Measurements from ENCODE around the gene KDR.

Gene KDR

DNA sequence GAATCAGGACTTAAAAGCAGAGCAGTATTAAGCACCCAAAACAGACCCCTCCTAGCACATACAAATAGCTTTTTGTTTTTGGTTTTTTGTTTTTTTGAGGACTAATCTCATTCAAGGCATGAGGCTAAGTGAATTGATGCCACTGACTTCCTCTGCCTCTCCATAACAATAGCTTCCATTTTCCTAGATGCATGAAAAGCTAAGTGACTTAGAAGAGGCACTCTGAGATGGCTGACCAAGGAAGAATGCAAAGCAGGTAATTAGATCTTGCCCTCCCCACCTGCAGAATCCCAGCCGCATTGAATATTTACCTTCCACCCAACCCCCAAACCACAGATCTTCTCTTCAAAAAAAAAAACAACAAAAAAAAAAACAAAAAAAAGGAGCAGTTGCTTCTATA lies 7.4 kb upstream of the KDR start:
- no peak overlapping the region for H3K4me2 ChIP-seq (ENCODE audit: low read length, poor library complexity, severe bottlenecking)
- no peak overlapping the region for H3K4ac ChIP-seq (ENCODE audit: low read depth in 1 of 2, low read length in 2 of 2)
- H3K4me3 ChIP-seq (ENCODE audit: insufficient read depth in 1 of 2, low read depth in 1 of 2, low read length in 2 of 2), result no peak overlapping the region
- WGBS, result 62% methylated on average over 1 of the region's 1 CpG
- H2BK15ac ChIP-seq (ENCODE audit: low read depth, poor library complexity, severe bottlenecking), result no peak overlapping the region
- no peaks in the 10 kb centered on the region for H3K36me3 ChIP-seq (ENCODE audit: control insufficient read depth in 1 of 2, insufficient read depth in 2 of 2, low read depth in 1 of 2, low read length in 2 of 2)
- DNase-seq, result no peak
- no peak overlapping the region for H4K8ac ChIP-seq (ENCODE audit: low read length)
- no peak overlapping the region for H2BK120ac ChIP-seq (ENCODE audit: low read depth, low read length)
- H3K27me3 ChIP-seq (ENCODE audit: control insufficient read depth in 1 of 2, insufficient read depth in 1 of 2, low read length in 2 of 2), result peaks cover 0 to 19% of the 10 kb centered on the region in 2 experiments
- no peak overlapping the region for H3K27ac ChIP-seq (ENCODE audit: low read length, poor library complexity, severe bottlenecking)
- no peak overlapping the region for H3K9ac ChIP-seq (ENCODE audit: low read length)
- H3K9me3 ChIP-seq (ENCODE audit: control insufficient read depth, low read length), result no peaks in the 10 kb centered on the region
- H2BK5ac ChIP-seq (ENCODE audit: low read depth, low read length, poor library complexity, severe bottlenecking), result no peak overlapping the region
- H3K23ac ChIP-seq (ENCODE audit: low read length in 2 of 2), result no peak overlapping the region
- no peak overlapping the region for H3K14ac ChIP-seq (ENCODE audit: low read length in 2 of 2)
- H2AFZ ChIP-seq (ENCODE audit: low read depth, low read length), result no peak overlapping the region
- H3K18ac ChIP-seq (ENCODE audit: low read depth in 1 of 2, low read length in 2 of 2), result no peak overlapping the region
- no peak overlapping the region for H2BK12ac ChIP-seq (ENCODE audit: low read length in 2 of 2)
- no peak overlapping the region for H4K91ac ChIP-seq (ENCODE audit: low read length)
- no peaks in the 10 kb centered on the region for H3K79me1 ChIP-seq (replicated peaks; ENCODE audit: low read length, poor library complexity, severe bottlenecking)
- no peak overlapping the region for H2AK5ac ChIP-seq (ENCODE audit: low read length, severe bottlenecking)
- no peaks in the 10 kb centered on the region for H3K4me1 ChIP-seq (ENCODE audit: control insufficient read depth, insufficient read depth, low read depth, low read length)

GRCh38 chr4:55127521-55127920 lies 2.1 kb upstream of the KDR start:
- Histone ChIP-seq H2BK15ac (ENCODE audit: low read depth, poor library complexity, severe bottlenecking) (no peak overlapping the region), H3K14ac (ENCODE audit: low read length in 2 of 2) (no peak overlapping the region), H3K79me1 (replicated peaks; ENCODE audit: low read length, poor library complexity, severe bottlenecking) (no peaks in the 10 kb centered on the region), H3K9ac (ENCODE audit: low read length) (no peak overlapping the region), H3K36me3 (ENCODE audit: control insufficient read depth in 1 of 2, insufficient read depth in 2 of 2, low read depth in 1 of 2, low read length in 2 of 2) (no peaks in the 10 kb centered on the region), H2AFZ (ENCODE audit: low read depth, low read length) (no peak overlapping the region), H2BK12ac (ENCODE audit: low read length in 2 of 2) (no peak overlapping the region), H3K4ac (ENCODE audit: low read depth in 1 of 2, low read length in 2 of 2) (no peak overlapping the region), H3K9me3 (ENCODE audit: control insufficient read depth, low read length) (no peaks in the 10 kb centered on the region), H4K8ac (ENCODE audit: low read length) (no peak overlapping the region), H3K23ac (ENCODE audit: low read length in 2 of 2) (no peak overlapping the region), H3K18ac (ENCODE audit: low read depth in 1 of 2, low read length in 2 of 2) (no peak overlapping the region), H2BK120ac (ENCODE audit: low read depth, low read length) (no peak overlapping the region), H2AK5ac (ENCODE audit: low read length, severe bottlenecking) (no peak overlapping the region), H4K91ac (ENCODE audit: low read length) (no peak overlapping the region), H2BK5ac (ENCODE audit: low read depth, low read length, poor library complexity, severe bottlenecking) (no peak overlapping the region), H3K4me1 (ENCODE audit: control insufficient read depth, insufficient read depth, low read depth, low read length) (peaks cover 12% of the 10 kb centered on the region), H3K27me3 (ENCODE audit: control insufficient read depth in 1 of 2, insufficient read depth in 1 of 2, low read length in 2 of 2) (peaks cover 25 to 42% of the 10 kb centered on the region in 2 experiments), H3K4me2 (ENCODE audit: low read length, poor library complexity, severe bottlenecking) (no peak overlapping the region), H3K27ac (ENCODE audit: low read length, poor library complexity, severe bottlenecking) (no peak overlapping the region), H3K4me3 (ENCODE audit: insufficient read depth in 1 of 2, low read depth in 1 of 2, low read length in 2 of 2) (no peak overlapping the region)
- 29% methylated on average over 2 of the region's 4 CpGs for WGBS
- DNase-seq, result no peak

GRCh38 chr4:55127053-55127452 lies 1.7 kb upstream of the KDR start:
- H3K4me1 ChIP-seq (ENCODE audit: control insufficient read depth, insufficient read depth, low read depth, low read length), result peaks cover 12% of the 10 kb centered on the region
- no peak overlapping the region for H4K91ac ChIP-seq (ENCODE audit: low read length)
- H3K14ac ChIP-seq (ENCODE audit: low read length in 2 of 2), result no peak overlapping the region
- H3K9ac ChIP-seq (ENCODE audit: low read length), result no peak overlapping the region
- no peaks in the 10 kb centered on the region for H3K9me3 ChIP-seq (ENCODE audit: control insufficient read depth, low read length)
- H4K8ac ChIP-seq (ENCODE audit: low read length), result no peak overlapping the region
- no peak overlapping the region for H3K27ac ChIP-seq (ENCODE audit: low read length, poor library complexity, severe bottlenecking)
- DNase-seq, result no peak
- H3K79me1 ChIP-seq (replicated peaks; ENCODE audit: low read length, poor library complexity, severe bottlenecking), result no peaks in the 10 kb centered on the region
- WGBS, result 80% methylated on average over 1 of the region's 3 CpGs
- no peak overlapping the region for H3K4ac ChIP-seq (ENCODE audit: low read depth in 1 of 2, low read length in 2 of 2)
- no peak overlapping the region for H3K4me2 ChIP-seq (ENCODE audit: low read length, poor library complexity, severe bottlenecking)
- H2BK15ac ChIP-seq (ENCODE audit: low read depth, poor library complexity, severe bottlenecking), result no peak overlapping the region
- H2BK5ac ChIP-seq (ENCODE audit: low read depth, low read length, poor library complexity, severe bottlenecking), result no peak overlapping the region
- H3K23ac ChIP-seq (ENCODE audit: low read length in 2 of 2), result no peak overlapping the region
- no peak overlapping the region for H3K4me3 ChIP-seq (ENCODE audit: insufficient read depth in 1 of 2, low read depth in 1 of 2, low read length in 2 of 2)
- no peak overlapping the region for H2AK5ac ChIP-seq (ENCODE audit: low read length, severe bottlenecking)
- peaks cover 25 to 42% of the 10 kb centered on the region in 2 experiments for H3K27me3 ChIP-seq (ENCODE audit: control insufficient read depth in 1 of 2, insufficient read depth in 1 of 2, low read length in 2 of 2)
- H3K18ac ChIP-seq (ENCODE audit: low read depth in 1 of 2, low read length in 2 of 2), result no peak overlapping the region
- no peaks in the 10 kb centered on the region for H3K36me3 ChIP-seq (ENCODE audit: control insufficient read depth in 1 of 2, insufficient read depth in 2 of 2, low read depth in 1 of 2, low read length in 2 of 2)
- no peak overlapping the region for H2AFZ ChIP-seq (ENCODE audit: low read depth, low read length)
- H2BK12ac ChIP-seq (ENCODE audit: low read length in 2 of 2), result no peak overlapping the region
- H2BK120ac ChIP-seq (ENCODE audit: low read depth, low read length), result no peak overlapping the region

GRCh38 chr4:55125763-55126541 lies 557 bp upstream of the KDR start:
- peaks cover 25 to 42% of the 10 kb centered on the region in 2 experiments for H3K27me3 ChIP-seq (ENCODE audit: control insufficient read depth in 1 of 2, insufficient read depth in 1 of 2, low read length in 2 of 2)
- no peak overlapping the region for H2BK12ac ChIP-seq (ENCODE audit: low read length in 2 of 2)
- peak overlapping the region; percentile 99 for H3K4me2 ChIP-seq (ENCODE audit: low read length, poor library complexity, severe bottlenecking)
- no peak overlapping the region for H3K9ac ChIP-seq (ENCODE audit: low read length)
- no peak overlapping the region for H3K18ac ChIP-seq (ENCODE audit: low read depth in 1 of 2, low read length in 2 of 2)
- H3K9me3 ChIP-seq (ENCODE audit: control insufficient read depth, low read length), result no peaks in the 10 kb centered on the region
- H3K79me1 ChIP-seq (replicated peaks; ENCODE audit: low read length, poor library complexity, severe bottlenecking), result no peaks in the 10 kb centered on the region
- H3K14ac ChIP-seq (ENCODE audit: low read length in 2 of 2), result no peak overlapping the region
- H4K8ac ChIP-seq (ENCODE audit: low read length), result no peak overlapping the region
- H2BK15ac ChIP-seq (ENCODE audit: low read depth, poor library complexity, severe bottlenecking), result no peak overlapping the region
- no peak overlapping the region for H2BK120ac ChIP-seq (ENCODE audit: low read depth, low read length)
- no peak overlapping the region for H3K23ac ChIP-seq (ENCODE audit: low read length in 2 of 2)
- H3K36me3 ChIP-seq (ENCODE audit: control insufficient read depth in 1 of 2, insufficient read depth in 2 of 2, low read depth in 1 of 2, low read length in 2 of 2), result no peaks in the 10 kb centered on the region
- H2AK5ac ChIP-seq (ENCODE audit: low read length, severe bottlenecking), result no peak overlapping the region
- DNase-seq, result peak; percentile 26
- no peak overlapping the region for H3K27ac ChIP-seq (ENCODE audit: low read length, poor library complexity, severe bottlenecking)
- H2BK5ac ChIP-seq (ENCODE audit: low read depth, low read length, poor library complexity, severe bottlenecking), result no peak overlapping the region
- no peak overlapping the region for H3K4ac ChIP-seq (ENCODE audit: low read depth in 1 of 2, low read length in 2 of 2)
- peak overlapping the region; percentile 59 to 75 for H3K4me3 ChIP-seq (ENCODE audit: insufficient read depth in 1 of 2, low read depth in 1 of 2, low read length in 2 of 2)
- H2AFZ ChIP-seq (ENCODE audit: low read depth, low read length), result peak overlapping the region; percentile 43
- H3K4me1 ChIP-seq (ENCODE audit: control insufficient read depth, insufficient read depth, low read depth, low read length), result peaks cover 12% of the 10 kb centered on the region
- 5% methylated on average over 32 of the region's 32 CpGs for WGBS
- no peak overlapping the region for H4K91ac ChIP-seq (ENCODE audit: low read length)
